Measurements from ENCODE around the gene ABLIM1.

The ABLIM1 gene

GRCh38 chr10:114513381-114513792, 144.7 kb downstream of the ABLIM1 start:
- no peak for DNase-seq (ENCODE audit: low read depth)
- TF ChIP-seq CTCF (conservative IDR thresholded peaks at IDR 0.05; ENCODE audit: low read length) = no peak
- H3K4me3 ChIP-seq (ENCODE audit: low read length) = no peak overlapping the region

DNA sequence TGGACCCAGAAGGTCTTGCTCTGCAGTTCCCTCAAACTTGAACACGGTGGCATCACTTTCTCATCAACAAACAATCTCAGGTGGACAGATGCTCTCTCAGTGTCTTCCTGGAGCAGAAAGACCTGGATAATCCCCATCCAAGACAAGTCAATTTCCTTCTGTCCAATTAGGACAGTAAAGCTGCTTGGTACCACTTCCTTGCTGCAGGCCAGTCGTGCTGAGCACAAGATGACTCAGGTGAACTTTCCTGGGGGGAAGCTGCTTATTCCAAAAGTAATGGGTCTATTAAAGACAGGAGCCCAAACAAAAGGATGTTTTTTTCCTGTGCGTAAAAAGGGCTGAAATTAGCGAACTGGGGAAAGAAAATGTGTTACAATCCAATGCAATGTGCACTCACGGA, 146.2 kb downstream of the ABLIM1 start:
- DNase-seq (ENCODE audit: low read depth) = no peak
- TF ChIP-seq CTCF (conservative IDR thresholded peaks at IDR 0.05; ENCODE audit: low read length) = no peak
- H3K4me3 ChIP-seq (ENCODE audit: low read length) = no peak overlapping the region

GRCh38 chr10:114508376-114508775, 149.7 kb downstream of the ABLIM1 start:
- no peak for DNase-seq (ENCODE audit: low read depth)
- no peak overlapping the region for H3K4me3 ChIP-seq (ENCODE audit: low read length)
- TF ChIP-seq CTCF (conservative IDR thresholded peaks at IDR 0.05; ENCODE audit: low read length) = no peak

GRCh38 chr10:114507449-114507848, 150.6 kb downstream of the ABLIM1 start:
- no peak overlapping the region for H3K4me3 ChIP-seq (ENCODE audit: low read length)
- no peak for DNase-seq (ENCODE audit: low read depth)
- TF ChIP-seq CTCF (conservative IDR thresholded peaks at IDR 0.05; ENCODE audit: low read length) = no peak

DNA sequence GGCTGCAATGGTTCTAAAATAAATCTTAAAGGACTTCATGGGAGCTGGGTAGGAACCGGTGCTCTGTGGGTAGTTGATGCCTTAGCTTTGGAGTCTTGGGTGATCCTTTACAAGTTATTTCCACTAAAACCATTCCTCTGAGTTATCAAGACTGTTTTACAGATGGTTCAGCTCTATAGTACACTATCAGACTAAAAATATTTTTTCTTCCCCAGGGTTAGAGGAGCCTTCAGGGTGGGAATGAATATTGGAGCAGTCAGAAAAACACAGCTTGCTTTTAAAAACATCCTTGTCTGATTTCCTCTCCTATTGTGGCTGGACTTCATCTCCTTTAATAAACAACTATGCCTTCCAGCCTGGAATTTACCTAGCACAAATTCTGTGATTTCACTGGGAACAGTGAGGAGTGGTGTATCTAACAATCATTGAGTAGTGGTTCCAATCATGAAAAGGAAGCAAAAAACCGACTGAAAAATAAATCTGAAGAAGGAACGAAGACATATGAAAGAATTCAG, 151.1 kb downstream of the ABLIM1 start:
- H3K4me3 ChIP-seq (ENCODE audit: low read length) = no peak overlapping the region
- no peak for TF ChIP-seq CTCF (conservative IDR thresholded peaks at IDR 0.05; ENCODE audit: low read length)
- DNase-seq (ENCODE audit: low read depth) = no peak

- no peak for TF ChIP-seq CTCF (conservative IDR thresholded peaks at IDR 0.05; ENCODE audit: low read length)
- peak; percentile 83 for DNase-seq (ENCODE audit: low read depth)
- H3K4me3 ChIP-seq (ENCODE audit: low read length) = no peak overlapping the region
These were observed 153.1 kb downstream of the ABLIM1 start for GRCh38 chr10:114504769-114505579.

- DNase-seq (ENCODE audit: low read depth) = no peak
- H3K4me3 ChIP-seq (ENCODE audit: low read length) = no peak overlapping the region
- no peak for TF ChIP-seq CTCF (conservative IDR thresholded peaks at IDR 0.05; ENCODE audit: low read length)
These were observed 156.0 kb downstream of the ABLIM1 start for GRCh38 chr10:114502074-114502473.

Measured in AG10803 (cell line).